ENCODE measurements around the gene WDSUB1. TPM values are rescaled to one million over a fixed set of nuclear protein-coding genes. Genes with fewer than 3 reads are reported as not detected.
A peak's percentile ranks its signal among the peaks of the same experiment; 100 is the strongest.

WDSUB1 gene
- total and polyA plus RNA-seq, 2 of the 4 experiments (the other 2 are of a cell fraction), result 4.8 to 5.2 TPM

DNA sequence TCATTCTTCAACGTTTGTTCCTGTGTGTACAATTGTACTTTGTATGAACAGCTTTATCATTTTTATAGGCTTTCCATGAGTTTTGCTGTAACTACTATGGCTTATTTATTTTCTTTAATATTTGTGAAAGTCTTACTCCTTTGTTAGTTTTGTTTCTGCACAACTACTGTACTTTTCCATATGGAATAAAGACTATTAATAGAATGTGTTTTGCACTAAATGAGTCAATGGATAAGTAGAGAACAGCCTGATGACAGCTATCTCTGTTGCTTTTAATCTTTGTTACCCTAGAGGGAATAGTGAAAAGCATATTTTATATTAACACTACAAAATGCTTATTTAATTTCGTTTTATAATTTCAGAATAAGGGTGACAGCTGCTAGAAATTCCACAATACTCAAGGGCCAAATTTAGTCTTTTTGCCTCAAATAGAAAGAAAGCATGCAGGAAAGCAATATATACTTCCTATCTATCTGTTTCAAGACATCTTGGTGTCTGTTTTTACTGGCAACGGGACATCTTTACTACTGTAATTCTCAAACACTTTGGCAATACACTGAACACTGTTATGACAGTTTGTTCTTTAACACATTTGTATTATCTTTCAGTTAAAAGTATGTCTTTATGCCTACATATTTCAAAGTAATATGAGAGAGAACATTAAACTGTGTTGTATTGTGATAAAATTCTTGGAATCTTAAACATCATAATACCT is 53.9 kb downstream of the WDSUB1 start:
- Histone ChIP-seq H3K9me1 (ENCODE audit: insufficient read depth, low read length) (peaks cover 2% of the 10 kb centered on the region), H4K8ac (ENCODE audit: low read depth in 2 of 2, low read length in 2 of 2) (no peak overlapping the region), H3K27me3 (ENCODE audit: control insufficient read depth, insufficient read depth, low read length) (no peaks in the 10 kb centered on the region), H4K20me1 (ENCODE audit: insufficient read depth, low read length) (no peaks in the 10 kb centered on the region; the same call in none of the 2 replicates), H3K4ac (ENCODE audit: low read depth, low read length) (no peak overlapping the region), H2BK5ac (ENCODE audit: low read depth, low read length, poor library complexity, severe bottlenecking) (no peak overlapping the region), H2BK120ac (ENCODE audit: low read depth, low read length) (no peak overlapping the region), H3K23ac (ENCODE audit: low read depth, low read length) (no peak overlapping the region), H2AK5ac (ENCODE audit: low read depth, low read length) (no peak overlapping the region), H3K36me3 (ENCODE audit: control insufficient read depth, insufficient read depth, low read length) (peaks cover 51% of the 10 kb centered on the region), H3K9ac (ENCODE audit: low read depth, low read length) (no peak overlapping the region), H3K4me2 (ENCODE audit: low read depth, low read length) (no peak overlapping the region; the same call in 1 of the 2 replicates), H2BK20ac (ENCODE audit: low read depth, low read length) (no peak overlapping the region), H3K9me3 (ENCODE audit: control insufficient read depth, insufficient read depth, low read length) (no peaks in the 10 kb centered on the region), H3K27ac (ENCODE audit: insufficient read depth, low read length) (no peak overlapping the region), H4K91ac (ENCODE audit: insufficient read depth, low read depth, low read length) (no peak overlapping the region), H3K4me3 (ENCODE audit: insufficient read depth, low read depth, low read length) (no peak overlapping the region), H2AK9ac (replicated peaks; ENCODE audit: low read depth, low read length, poor library complexity) (no peak overlapping the region), H2AFZ (replicated peaks; ENCODE audit: low read length, poor library complexity) (no peak overlapping the region), H3K79me1 (ENCODE audit: low read depth in 1 of 2, low read length in 2 of 2) (peaks cover 0 to 7% of the 10 kb centered on the region in 2 experiments; a peak in 1 of 4 replicates), H3K4me1 (ENCODE audit: control insufficient read depth, insufficient read depth, low read length) (no peaks in the 10 kb centered on the region; the same call in 1 of the 2 replicates), H4K5ac (ENCODE audit: low read depth, low read length) (no peak overlapping the region), H3K56ac (ENCODE audit: extremely low read depth, insufficient read depth, low read length) (no peak overlapping the region), H3K18ac (ENCODE audit: low read depth, low read length) (no peak overlapping the region), H2BK15ac (ENCODE audit: low read depth, low read length) (no peak overlapping the region), H3K14ac (replicated peaks; ENCODE audit: low read depth, low read length) (no peak overlapping the region)
- in situ Hi-C loops (cut with MboI; ENCODE audit: low sequenced_read_pairs), result no loop called here
- peak; percentile 73 for ATAC-seq (ENCODE audit: low read depth)
- CTCF ChIA-PET, result interaction anchor here (0.6 kb wide), 1 partner anchor 634 kb away, joined by 3 read pairs; no protein-coding TSS in a partner anchor
- BruUV-seq (replicated peaks), result no TSS peak
- POLR2A ChIA-PET (ENCODE audit: unreplicated experiment), result no interaction called here
- intact Hi-C loops (cut with micrococcal nuclease), result loop anchor here (10.0 kb wide), 1 partner anchor 482 kb away; the partner anchor contains the start of gene MARCHF7
- no CpG with 5 or more reads among the region's 3 CpGs for WGBS, 2 experiments (ENCODE audit: extremely low coverage in 2 of 2, insufficient read length in 1 of 2)
- DNase-seq, result peak; percentile 29
- dilution Hi-C loops (cut with HindIII; ENCODE audit: low sequenced_read_pairs, unreplicated experiment), result no loop called here
- TF ChIP-seq POLR2A (IDR thresholded peaks at IDR 0.05; ENCODE audit: low read depth, low read length) (no peak), NFE2L2 (IDR thresholded peaks at IDR 0.05; ENCODE audit: low read depth, low read length) (no peak), MAFK (IDR thresholded peaks at IDR 0.05; ENCODE audit: low read depth, low read length) (no peak)
- TF ChIP-seq, protein P1, sequence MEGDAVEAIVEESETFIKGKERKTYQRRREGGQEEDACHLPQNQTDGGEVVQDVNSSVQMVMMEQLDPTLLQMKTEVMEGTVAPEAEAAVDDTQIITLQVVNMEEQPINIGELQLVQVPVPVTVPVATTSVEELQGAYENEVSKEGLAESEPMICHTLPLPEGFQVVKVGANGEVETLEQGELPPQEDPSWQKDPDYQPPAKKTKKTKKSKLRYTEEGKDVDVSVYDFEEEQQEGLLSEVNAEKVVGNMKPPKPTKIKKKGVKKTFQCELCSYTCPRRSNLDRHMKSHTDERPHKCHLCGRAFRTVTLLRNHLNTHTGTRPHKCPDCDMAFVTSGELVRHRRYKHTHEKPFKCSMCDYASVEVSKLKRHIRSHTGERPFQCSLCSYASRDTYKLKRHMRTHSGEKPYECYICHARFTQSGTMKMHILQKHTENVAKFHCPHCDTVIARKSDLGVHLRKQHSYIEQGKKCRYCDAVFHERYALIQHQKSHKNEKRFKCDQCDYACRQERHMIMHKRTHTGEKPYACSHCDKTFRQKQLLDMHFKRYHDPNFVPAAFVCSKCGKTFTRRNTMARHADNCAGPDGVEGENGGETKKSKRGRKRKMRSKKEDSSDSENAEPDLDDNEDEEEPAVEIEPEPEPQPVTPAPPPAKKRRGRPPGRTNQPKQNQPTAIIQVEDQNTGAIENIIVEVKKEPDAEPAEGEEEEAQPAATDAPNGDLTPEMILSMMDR (conservative IDR thresholded peaks at IDR 0.05; ENCODE audit: low read depth, low read length), result no peak
- TF ChIP-seq, protein P2, sequence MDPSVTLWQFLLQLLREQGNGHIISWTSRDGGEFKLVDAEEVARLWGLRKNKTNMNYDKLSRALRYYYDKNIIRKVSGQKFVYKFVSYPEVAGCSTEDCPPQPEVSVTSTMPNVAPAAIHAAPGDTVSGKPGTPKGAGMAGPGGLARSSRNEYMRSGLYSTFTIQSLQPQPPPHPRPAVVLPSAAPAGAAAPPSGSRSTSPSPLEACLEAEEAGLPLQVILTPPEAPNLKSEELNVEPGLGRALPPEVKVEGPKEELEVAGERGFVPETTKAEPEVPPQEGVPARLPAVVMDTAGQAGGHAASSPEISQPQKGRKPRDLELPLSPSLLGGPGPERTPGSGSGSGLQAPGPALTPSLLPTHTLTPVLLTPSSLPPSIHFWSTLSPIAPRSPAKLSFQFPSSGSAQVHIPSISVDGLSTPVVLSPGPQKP (IDR thresholded peaks at IDR 0.05; ENCODE audit: borderline replicate concordance, low read depth, low read length), result no peak
